HG03196 (cell line): Measurements from ENCODE around the gene TBCB.
"Not testable (repeated sequence)": the region's sequence is repeated elsewhere in the genome, so short reads cannot be mapped to it uniquely, and the experiment has no call there.

ENCODE experiments used
- ATAC-seq: cut with Tn5 transposase; IDR thresholded peaks from one replicate; pipeline ENCODE4 v1.9.1; 2021; ENCODE audit not compliant: unreplicated experiment

TBCB gene

DNA sequence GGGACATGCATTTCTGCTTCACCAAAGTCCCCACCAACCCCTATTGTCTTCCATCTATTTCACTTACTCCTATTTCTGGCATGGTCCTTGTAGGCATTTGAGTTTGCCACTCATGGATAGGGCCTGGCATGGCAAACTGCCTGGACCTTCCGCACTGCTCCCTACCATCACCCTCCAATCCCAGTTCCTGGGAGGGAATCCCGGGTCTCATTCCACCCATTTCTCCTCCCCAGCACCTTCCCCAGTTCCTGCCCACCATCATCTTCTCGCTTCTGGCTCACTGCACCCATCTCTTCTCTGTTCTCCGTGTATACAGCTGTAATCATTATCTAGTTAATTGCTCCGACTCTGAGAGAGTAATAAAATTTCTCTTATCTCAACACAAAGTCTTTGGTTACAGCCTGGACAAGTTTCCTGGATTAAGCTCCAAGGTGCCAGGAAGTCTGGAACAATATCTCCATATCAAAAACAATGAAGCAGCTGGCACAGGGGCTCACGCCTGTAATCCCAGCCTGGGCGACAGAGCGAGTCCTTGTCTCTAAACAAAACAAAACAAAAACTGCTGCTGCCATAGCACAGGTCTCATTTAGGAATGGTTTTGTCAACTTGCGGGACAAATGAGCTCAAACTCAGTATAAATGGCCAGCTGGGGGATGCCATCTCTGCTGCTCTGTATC lies 54.0 kb downstream of the TBCB start:
- no peak for ATAC-seq

DNA sequence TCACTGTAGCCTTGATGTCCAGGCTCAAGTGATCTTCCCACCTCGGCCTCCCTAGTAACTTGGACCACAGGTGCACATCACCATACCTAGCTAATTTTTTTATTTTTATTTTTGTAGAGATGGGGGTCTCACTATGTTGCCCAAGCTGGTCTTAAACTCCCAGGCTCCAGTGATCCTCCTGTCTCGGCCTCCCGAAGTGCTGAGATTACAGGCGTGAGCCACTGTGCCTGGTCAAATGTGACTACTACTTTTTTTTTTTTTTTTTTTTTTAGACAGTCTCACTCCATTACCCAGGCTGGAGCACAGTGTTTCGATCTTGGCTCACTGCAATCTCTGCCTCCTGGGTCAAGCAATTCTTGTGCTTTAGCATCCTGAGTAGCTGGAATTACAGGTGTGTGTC lies 57.6 kb downstream of the TBCB start:
- no peak for ATAC-seq

DNA sequence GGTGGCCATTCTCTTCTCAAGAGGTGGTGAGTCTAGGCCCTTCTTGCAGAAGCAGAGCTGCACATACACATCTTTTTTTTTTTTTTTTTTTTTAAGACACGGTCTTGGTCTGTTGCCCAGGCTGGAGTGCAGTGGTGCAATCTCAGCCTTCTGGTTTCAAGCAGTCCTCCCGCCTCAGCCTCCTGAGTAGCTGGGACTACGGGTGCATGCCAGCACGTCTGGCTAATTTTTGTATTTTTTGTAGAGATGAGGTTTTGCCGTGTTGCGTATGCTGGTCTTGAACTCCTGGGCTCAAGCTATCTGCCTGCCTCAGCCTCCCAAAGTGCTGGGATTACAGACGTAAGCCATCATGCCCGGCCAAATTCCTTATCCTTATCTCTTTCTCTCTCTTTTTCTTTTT lies 58.6 kb downstream of the TBCB start:
- not testable (repeated sequence) for ATAC-seq
